SK-N-DZ (cell line): Measurements from ENCODE around the gene RAB44.
"Not testable (repeated sequence)": the region's sequence is repeated elsewhere in the genome, so short reads cannot be mapped to it uniquely, and the experiment has no call there.

Experiments used
- DNase-seq: peaks from one replicate; pipeline ENCODE4 v3.0.0-alpha.2; 2015; ENCODE audit warnings: low spot score

The RAB44 gene

DNA sequence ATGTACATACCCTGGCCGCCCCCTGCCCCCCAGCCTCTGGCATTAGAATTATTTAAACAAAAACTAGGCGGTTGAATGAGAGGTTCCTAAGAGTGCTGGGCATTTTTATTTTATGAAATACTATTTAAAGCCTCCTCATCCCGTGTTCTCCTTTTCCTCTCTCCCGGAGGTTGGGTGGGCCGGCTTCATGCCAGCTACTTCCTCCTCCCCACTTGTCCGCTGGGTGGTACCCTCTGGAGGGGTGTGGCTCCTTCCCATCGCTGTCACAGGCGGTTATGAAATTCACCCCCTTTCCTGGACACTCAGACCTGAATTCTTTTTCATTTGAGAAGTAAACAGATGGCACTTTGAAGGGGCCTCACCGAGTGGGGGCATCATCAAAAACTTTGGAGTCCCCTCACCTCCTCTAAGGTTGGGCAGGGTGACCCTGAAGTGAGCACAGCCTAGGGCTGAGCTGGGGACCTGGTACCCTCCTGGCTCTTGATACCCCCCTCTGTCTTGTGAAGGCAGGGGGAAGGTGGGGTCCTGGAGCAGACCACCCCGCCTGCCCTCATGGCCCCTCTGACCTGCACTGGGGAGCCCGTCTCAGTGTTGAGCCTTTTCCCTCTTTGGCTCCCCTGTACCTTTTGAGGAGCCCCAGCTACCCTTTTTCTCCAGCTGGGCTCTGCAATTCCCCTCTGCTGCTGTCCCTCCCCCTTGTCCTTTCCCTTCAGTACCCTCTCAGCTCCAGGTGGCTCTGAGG is 11.5 kb upstream of the RAB44 start:
- no peak for DNase-seq

DNA sequence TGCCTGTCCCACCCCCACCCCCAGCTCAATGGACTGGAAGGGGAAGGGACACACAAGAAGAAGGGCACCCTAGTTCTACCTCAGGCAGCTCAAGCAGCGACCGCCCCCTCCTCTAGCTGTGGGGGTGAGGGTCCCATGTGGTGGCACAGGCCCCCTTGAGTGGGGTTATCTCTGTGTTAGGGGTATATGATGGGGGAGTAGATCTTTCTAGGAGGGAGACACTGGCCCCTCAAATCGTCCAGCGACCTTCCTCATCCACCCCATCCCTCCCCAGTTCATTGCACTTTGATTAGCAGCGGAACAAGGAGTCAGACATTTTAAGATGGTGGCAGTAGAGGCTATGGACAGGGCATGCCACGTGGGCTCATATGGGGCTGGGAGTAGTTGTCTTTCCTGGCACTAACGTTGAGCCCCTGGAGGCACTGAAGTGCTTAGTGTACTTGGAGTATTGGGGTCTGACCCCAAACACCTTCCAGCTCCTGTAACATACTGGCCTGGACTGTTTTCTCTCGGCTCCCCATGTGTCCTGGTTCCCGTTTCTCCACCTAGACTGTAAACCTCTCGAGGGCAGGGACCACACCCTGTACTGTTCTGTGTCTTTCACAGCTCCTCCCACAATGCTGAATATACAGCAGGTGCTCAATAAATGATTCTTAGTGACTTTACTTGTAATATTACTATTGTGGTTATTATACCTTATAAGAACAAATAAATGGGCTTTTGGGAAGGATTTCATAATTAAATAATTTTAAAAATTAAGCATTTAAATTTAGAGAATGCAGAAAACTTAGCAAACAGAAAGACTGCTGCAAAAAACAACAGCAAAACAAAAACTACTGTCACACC is 10.7 kb upstream of the RAB44 start:
- DNase-seq: no peak

DNA sequence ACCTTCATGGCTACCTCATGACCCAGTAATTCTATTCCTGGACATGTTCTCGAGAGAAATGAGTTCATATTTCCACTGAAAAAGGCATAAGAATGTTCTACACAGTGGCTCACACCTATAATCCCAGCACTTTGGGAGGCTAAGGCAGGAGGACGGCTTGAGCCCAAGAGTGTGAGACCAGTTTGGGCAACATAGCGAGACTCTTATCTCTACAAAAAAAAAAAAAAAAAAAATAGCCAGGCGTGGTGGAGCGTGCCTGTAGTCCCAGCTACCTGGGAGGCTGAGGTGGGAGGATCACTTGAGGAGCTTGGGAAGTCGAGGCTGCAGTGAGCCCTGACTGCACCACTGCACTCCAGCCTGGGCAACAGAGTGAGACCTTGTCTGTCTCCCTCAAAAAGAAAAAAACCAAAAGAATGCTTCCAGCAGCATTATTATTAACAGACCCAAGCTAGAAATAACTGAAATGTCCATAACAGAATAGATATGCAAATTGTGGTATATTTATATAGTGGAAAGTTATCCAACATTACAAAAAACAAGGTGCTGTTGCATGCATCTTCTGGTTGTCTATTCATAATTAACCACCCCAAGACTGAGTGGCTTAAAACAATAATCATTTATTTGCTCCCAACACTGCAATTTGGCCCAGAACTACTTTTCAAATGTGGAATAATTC is 9.4 kb upstream of the RAB44 start:
- no peak for DNase-seq

DNA sequence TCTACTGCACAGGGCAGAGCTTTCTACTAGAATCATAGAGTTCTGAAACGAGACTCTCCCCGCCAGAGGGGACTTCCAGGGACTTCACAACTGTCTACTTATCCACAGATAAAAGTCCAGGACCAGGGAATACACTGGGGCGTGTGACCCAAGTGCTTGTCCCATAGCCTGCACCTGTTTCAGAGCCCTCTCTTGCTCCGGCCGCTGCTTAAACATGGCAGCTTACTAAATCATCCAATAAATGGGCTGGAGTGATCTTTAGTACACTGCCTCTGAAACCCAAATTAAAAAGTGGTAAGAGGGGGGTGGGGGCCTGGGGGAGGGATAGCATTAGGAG is 8.9 kb upstream of the RAB44 start:
- no peak for DNase-seq

DNA sequence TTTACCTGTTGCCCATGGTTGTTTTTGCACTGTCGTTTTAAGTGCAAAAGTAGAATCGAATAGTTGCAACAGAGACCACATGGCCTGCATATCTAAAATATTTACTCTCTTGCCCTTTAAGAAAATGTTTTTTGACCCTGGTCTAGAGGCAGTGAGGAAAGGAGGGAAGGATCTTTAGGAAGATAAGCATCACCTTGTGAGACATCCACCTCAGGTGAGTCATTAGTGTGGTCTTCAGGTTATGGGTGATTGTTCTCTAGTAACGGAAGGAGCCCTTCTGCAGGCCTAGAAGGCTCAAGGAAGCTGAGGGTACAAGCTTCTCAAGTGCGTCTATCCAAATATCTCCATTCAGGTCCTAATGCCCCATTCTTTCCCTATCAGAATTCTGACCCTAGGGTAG is 6.6 kb upstream of the RAB44 start:
- no peak for DNase-seq

DNA sequence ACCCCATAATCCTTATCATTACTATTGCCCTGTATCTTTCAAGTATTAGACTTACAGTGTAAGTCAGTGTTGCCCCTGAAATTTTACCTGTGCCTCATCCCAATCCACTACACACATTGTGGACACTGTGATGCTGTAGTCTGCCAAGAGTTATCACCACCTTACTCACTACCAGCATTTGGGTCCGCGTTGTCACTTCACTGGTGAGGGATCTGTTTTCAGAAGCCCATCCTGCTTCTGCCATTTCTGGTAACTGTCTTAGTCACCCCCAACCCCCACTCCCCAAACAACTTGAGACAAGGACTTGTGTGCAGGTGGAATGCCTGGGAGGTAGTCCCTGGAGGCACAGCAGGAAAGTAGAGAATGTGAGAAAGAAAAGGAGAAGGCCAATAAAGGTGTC is 6.0 kb upstream of the RAB44 start:
- DNase-seq: no peak

DNA sequence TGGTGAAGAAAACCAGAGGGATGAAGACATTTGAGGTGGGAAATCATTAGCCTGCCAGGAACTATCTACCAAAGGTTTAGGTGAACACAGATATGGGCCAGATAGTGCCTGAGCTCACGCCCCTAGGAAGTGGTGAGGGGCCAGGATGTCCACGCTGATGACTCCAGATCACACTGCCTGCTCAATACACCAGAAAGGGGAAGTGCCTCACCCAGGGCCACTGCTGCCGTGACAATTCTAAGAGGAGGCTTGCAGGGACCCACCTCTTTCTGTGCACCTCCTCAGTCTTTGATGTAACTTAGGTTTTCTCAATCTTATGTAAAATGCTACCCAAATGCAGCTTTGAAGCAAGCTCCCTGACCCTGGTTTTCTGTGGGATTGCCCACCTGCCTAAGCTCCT is 5.4 kb upstream of the RAB44 start:
- DNase-seq: no peak

DNA sequence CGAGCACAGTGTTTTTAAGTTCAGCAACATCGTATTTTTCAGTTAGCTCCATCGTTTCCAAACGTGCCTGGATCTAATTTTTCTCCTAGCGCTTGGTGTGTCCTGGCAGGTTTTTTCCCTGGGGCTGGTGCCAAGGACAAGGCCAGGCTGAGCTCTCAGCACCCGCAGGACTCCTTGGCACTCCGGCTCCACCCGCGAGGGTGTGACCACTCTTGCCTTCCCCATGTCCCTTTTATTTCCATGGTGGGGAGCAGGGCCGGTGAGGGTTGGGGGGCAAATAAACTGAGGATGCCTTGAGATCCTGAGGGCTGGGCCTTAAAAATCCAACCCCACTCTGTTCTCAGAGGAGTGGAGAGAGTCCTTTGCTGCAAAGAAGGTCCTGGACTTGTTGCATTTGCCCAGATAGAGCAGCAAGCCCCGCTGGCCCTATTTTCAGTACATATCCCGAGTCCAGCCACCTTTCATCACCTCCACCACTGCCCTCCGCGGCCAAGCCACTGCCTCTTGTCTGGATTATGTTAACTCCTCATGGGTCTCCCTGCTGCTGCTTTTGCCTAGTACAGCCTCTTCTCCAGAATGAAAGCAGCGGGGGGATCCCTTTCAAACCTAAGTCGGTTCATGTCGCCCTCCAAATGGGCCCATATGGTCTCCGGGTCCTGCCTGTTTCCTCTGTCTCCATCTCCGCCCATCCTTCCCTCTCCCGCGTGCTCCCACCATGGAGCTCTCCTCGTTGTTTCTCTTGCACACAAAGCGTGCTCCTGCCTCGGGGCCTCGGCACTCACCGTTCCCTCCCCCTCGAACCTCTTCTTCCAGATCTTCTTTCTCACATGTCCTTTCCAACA is 4.5 kb upstream of the RAB44 start:
- DNase-seq: no peak

DNA sequence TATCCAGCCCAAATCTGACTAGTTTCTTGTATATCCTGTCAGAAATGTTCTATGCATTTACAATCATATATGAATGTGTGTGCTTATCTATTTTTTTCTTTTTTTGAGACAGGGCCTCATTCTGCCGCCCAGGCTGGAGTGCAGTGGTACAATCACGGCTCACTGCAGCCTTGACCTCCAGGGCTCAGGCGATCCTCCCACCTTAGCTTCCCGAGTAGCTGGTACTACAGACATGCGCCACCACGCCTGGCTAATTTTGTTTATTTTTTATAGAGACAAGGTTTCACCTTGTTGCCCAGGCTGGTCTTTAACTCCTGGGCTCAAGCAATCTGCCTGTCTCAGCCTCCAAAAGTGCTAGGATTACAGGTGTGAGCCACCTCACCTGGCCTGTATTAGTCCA is 3.0 kb upstream of the RAB44 start:
- DNase-seq: no peak

DNA sequence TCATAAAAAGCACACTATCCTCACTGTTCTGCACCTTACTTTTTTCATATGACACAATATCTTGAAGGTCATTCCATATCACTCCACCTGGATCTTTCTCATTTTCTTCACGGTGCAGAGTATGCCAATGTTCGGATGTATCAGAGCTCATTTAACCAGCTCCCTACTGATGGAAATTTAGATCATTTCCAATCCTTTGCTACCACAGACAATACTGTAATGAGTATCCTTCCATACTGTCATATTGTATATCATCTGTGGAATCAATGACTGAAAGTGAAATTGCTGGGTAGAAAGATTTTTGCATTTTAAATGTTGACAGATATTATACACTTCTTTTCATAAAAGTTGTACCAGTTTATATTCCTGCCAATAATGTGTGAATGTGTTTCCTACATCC is 2.2 kb upstream of the RAB44 start:
- no peak for DNase-seq

DNA sequence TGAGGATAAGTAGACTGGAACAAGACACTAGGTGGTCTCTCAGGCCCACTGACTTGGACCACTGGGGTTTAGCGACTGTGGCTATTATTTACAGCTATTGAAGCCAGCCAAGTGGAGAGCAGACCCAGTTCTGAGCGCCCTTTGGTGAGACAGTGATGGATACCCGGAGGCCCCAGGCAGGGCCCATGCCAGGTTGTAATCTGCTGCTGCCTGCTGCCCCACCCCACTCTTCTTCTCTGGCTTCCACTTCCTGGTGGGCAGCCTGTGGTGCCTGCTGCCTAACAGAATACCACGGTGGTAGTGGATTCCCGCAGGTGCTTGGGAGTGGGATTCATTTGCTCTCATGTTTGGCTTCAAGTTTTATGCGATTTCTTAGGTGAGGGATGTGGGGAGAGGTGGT is 570 bp downstream of the RAB44 start:
- no peak for DNase-seq

DNA sequence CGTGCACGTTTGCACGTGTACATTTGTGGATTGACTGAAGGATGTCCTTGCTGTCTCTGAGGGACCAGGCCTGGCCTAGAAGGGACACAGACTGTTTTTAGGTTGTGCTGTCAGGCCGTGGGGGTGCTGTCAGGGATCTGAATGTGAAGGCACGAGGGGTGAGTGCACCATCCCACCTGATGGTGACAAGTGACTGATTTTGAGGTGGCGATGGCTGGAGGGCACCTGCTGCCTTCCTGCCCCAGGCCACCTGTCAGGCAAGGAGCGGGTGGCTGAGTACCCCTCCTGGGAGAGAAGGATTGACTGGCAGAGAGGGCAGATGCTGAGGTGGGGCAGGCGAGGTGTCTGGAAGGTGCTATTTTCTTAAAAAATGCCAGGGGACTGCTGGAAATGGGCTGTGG is 1.2 kb downstream of the RAB44 start:
- no peak for DNase-seq

DNA sequence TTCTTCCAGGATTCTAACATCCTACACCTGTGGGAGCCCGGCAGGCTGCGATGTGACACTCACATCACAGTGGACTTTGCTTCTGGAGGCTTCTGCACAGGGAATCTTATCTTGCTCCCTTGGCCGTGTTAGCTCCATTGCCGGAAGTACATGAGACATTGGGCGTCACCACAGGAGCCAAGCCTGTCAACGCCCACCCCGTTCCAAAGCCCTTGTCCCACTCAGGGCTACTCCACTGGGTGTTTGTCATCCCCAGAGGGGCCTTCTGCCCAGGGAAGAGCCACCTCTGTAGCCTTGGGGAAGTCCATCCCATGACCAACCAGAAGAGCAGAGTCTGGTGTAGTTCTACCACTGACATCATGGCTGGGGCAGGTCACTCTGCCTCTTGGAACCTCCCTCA is 1.7 kb downstream of the RAB44 start:
- no peak for DNase-seq

DNA sequence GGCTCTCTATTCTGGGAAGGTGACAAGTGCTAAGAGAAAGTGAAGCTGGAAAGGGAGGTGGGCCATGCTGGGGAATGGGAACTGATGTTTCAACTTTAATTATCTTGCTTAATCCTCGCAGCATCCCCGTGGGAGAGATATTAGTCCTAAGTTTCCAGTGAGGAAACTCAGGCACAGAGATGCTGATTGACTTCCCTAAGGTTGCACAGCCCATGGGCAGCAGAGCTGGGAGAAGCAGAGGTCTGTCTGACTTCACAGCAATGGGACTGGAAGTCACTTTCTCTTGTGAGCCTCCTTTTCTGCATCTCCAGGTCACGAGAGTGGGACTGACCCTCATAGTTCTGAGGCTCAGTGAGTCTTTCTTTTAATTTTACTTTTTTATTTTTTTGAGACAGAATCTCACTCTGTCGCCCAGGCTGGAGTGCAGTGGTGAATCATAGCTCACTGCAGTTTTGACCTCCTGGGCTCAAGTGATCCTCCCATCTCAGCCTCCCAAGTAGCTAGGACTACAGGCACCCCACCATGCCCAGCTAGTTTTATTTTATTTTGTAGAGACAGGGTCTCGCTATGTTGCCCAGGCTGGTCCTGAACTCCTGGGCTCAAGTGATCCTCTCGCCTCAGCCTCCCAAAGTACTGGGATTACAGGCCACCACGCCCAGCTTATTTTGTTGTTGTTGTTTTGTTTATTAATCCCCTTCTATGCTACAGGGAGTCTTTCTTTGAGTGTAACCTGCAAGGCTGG is 2.6 kb downstream of the RAB44 start:
- no peak for DNase-seq

DNA sequence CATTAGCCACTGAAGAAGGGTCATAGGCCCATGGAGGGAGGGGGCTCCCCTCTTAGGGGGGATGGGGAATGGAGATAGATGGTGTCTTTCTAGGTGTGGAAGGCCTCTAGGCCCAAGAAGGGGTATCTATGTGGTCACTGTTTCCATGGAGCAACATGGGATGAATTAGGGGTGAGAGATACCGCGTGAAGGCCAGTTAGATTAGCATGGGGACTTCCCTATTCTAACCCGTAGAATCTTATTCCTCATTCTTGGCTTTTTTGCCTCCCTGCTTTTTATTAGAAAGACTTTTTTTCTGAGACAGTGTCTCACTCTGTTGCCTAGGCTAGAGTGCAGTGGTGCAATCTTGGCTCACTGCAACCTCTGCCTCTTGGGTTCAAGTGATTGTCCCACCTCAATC is 3.2 kb downstream of the RAB44 start:
- no peak for DNase-seq

DNA sequence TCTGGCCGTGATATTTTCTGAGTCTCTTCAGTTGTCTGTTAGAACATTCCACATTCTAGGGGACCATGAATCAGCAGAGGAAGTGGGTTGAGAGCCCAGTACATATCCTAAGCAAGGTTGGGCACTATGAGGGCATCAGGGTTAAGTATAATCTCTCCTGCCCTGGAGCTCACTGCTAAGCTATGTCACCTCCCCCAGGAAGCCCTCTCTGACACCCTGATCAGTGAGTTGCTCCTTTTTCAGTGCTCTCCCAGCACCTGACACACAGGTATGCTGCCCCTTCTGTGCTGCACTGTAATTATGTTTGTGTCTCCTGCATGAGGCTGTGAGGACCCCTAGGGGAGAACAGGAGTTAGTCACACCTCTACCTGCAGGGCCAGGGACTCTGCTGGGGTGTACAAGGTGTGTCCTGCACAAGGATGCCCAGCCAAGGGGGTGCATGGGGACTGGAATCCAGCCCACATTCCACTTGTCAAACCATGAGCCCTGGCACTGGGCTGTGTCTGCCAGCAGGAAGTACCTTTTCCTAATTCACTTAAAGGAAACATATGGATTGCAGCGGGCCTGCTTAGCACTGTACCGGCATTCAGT is 3.9 kb downstream of the RAB44 start:
- no peak for DNase-seq

DNA sequence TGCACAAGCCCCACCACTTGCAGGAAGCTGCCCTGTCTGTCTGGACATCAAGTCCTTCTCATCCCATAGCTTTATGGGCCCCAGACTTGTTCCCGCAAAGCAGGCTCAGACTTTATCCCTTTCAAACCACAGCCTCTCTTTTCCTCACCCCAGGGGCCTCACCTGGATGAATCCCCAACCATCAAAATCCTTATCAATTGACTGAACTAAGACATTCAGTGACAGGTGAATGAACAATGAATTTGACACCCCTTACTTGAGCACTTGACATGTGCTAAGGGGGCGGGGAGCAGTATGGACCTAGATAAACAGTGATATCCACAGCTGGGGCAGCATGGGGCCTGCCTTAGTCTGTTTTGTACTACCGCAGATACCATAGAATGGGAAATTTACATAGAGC is 5.0 kb downstream of the RAB44 start:
- DNase-seq: no peak

DNA sequence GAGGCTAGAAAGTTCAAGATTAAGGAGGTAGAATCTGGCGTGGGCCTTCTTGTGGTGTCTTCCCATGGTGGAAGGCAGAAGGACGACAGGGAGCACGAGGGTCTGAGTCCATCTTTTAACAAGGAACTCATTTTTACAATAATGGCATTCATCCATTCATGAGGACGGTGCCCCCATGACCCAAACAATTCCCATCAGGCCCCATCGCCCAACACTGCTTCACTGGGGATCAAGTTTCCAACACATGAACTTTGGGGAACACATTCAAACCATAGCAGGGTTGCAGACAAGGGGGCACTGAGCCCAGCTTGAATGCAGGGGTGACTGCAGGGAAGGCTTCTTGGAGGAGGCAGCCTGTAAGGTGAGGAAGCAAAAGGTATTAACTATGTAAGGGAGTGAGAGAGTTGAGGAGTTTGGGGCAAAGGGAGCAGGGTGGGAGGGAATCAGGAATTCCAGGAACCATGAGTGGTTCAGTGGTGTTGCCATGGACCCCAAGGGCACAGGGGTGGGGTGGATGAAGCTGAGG is 5.5 kb downstream of the RAB44 start:
- no peak for DNase-seq

DNA sequence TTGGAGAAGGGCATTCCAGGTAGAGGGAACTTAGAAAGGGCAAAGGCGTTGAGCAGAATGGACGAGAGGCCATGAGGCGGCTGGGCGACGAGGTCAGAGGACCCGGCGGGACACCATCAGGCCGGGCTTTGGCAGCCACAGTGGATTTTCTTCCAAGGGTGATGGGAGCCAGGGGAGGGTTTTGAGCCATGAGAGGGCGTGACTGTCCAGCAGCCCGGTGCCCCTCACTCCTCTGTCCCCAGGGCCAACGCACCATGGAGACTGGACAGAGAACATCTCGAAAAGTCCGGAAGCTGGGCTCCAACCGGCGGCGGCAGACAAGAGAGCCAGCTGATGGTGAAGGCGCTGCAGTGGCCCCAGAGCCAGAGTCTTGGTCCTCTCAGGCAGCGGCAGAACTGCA is 6.4 kb downstream of the RAB44 start:
- no peak for DNase-seq

DNA sequence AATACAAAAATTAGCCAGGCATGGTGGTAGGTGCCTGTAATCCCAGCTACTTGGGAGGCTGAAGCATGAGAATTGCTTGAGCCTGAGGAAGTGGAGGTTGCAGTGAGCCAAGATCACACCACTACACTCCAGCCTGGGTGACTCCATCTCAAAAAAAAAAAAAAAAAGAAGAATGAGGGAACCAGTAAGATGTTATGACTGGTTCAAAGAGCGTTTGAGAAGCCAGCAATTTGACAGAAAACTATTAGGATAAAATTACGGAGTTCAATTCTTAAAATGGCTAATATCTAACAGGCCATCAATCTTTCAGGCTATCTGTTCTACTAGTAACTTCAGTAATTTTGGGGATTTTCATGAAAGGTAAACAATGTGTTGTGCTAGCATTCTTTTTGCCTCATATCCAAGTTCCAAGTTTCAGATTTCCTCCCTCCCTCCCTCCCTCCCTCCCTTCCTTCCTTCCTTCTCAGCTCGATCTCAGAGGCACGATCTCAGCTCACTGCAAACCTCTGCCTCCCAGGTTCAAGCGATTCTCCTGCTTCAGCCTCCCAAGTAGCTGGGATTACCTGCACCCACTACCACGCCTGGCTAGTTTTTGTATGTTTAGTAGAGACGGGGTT is 7.4 kb downstream of the RAB44 start:
- DNase-seq: not testable (repeated sequence)
